Choroid plexus epithelial cell (primary cell): ENCODE results near the gene B4GALT3.

Experiments
- DNase-seq: peaks from one replicate; pipeline ENCODE4 v3.0.0-alpha.2; 2010; ENCODE audit warnings: low read depth
- H3K4me3 ChIP-seq: 2 replicates; pipeline ENCODE4 v1.5.1; 2011; ENCODE audit warnings: low read depth, mild to moderate bottlenecking, control low read depth, low read length, moderate library complexity
- TF ChIP-seq, protein P1 (sequence below): conservative IDR thresholded peaks from 2 replicates; pipeline ENCODE4 v1.5.1; 2011; ENCODE audit warnings: low read depth, mild to moderate bottlenecking, control low read depth, inconsistent platforms, low read length, moderate library complexity

The B4GALT3 gene

GRCh38 chr1:161222175-161223019 lies 45.1 kb upstream of the B4GALT3 start:
- DNase-seq, result no peak
- H3K4me3 ChIP-seq, result no peak overlapping the region
- TF ChIP-seq, protein P1, sequence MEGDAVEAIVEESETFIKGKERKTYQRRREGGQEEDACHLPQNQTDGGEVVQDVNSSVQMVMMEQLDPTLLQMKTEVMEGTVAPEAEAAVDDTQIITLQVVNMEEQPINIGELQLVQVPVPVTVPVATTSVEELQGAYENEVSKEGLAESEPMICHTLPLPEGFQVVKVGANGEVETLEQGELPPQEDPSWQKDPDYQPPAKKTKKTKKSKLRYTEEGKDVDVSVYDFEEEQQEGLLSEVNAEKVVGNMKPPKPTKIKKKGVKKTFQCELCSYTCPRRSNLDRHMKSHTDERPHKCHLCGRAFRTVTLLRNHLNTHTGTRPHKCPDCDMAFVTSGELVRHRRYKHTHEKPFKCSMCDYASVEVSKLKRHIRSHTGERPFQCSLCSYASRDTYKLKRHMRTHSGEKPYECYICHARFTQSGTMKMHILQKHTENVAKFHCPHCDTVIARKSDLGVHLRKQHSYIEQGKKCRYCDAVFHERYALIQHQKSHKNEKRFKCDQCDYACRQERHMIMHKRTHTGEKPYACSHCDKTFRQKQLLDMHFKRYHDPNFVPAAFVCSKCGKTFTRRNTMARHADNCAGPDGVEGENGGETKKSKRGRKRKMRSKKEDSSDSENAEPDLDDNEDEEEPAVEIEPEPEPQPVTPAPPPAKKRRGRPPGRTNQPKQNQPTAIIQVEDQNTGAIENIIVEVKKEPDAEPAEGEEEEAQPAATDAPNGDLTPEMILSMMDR, result no peak

GRCh38 chr1:161220002-161220401 lies 42.7 kb upstream of the B4GALT3 start:
- no peak overlapping the region for H3K4me3 ChIP-seq
- no peak for DNase-seq

GRCh38 chr1:161219078-161219892 lies 42.0 kb upstream of the B4GALT3 start:
- DNase-seq, result no peak
- no peak overlapping the region for H3K4me3 ChIP-seq
- TF ChIP-seq, protein P1, result no peak

More at GRCh38 chr1:161220002-161220401, 42.7 kb upstream of the B4GALT3 start:
- TF ChIP-seq, protein P1, result no peak

DNA sequence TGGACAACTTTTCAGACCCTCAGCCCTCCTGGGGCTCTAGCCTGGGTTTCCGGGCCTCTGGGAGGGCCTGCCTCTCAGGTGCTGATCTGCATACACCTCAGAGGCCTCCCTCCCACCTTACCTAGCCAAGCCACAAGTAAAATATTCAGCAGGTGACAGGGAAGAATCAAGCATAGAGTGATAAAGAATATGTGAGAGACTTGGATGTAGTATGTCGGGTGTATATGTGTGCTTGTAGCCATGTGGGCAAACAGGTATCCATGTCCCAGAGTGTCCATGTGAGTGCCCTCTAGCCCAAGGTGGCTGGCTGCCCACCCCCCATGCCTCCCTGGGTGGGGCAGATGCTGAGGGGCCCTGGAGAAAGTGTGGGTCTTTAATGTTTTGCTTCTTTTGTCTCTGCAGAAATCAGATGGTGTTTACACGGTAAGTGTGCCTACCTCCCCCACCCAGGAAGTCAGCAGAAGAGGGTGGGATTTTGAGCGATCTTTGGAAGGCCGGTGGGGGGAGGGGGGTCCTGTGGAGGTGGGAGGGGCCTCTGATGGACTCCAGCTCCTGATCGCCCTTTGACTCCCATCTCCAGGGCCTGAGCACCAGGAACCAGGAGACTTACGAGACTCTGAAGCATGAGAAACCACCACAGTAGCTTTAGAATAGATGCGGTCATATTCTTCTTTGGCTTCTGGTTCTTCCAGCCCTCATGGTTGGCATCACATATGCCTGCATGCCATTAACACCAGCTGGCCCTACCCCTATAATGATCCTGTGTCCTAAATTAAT lies 41.2 kb upstream of the B4GALT3 start:
- no peak overlapping the region for H3K4me3 ChIP-seq
- TF ChIP-seq, protein P1, result no peak
- no peak for DNase-seq

- DNase-seq, result no peak
- TF ChIP-seq, protein P1, result no peak
- no peak overlapping the region for H3K4me3 ChIP-seq
Observed at GRCh38 chr1:161217831-161218230, 40.5 kb upstream of the B4GALT3 start.

DNA sequence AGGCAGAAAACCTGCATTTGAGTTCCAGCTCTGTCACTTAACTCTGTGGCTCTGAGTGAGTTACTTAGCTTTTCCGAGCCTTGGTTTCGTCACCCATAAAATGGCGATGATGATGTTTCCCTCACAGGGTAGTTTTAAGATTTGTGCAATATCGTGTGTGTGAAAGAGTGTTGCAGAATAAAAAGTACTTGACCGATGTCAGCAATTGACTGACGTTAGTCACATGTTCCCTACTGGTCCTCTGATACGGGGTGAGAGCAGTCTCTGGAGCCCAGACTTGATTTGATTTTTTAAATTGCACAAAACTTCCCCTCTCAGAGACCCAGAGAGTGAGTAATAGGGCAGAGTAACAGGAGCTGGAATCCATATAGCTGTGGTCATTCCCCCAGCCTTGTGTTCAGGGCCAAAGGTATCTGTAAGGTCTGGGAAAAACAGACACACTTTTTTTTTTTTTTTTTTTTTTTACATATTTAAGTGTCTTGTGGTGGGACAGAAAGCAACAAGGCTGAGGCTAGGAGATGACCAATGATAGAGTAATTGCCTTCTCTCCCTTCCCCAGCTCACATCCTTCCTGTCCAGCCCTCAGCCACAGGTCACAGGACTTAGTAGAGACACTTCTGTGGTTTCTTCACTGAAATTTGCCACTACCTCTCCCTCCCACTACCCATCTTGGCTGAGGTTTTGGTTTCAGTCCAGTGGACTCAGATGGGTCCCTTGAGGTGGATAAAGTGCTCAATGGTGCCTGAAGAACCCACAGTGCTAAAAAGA lies 39.8 kb upstream of the B4GALT3 start:
- no peak overlapping the region for H3K4me3 ChIP-seq
- TF ChIP-seq, protein P1, result no peak
- peak; percentile 95 for DNase-seq
